OCI-LY3 (cell line): ENCODE measurements around the gene BCL6B.

Source experiments
- CTCF ChIP-seq: fragments of 200-600, 300-600 bp; sonication (generic); IDR thresholded peaks from 2 replicates; pipeline ENCODE4 v1.5.1; 2014; ENCODE audit warnings: antibody characterized with exemption, low read length, low read depth
- EZH2phosphoT487 ChIP-seq: fragments of 200-600 bp; shearing (Covaris generic); IDR thresholded peaks from 2 replicates; pipeline ENCODE4 v1.6.1; 2018; ENCODE audit warnings: antibody characterized with exemption, mixed run types, low read depth

- TF ChIP-seq CTCF (no peak), EZH2phosphoT487 (no peak)
Measured at GRCh38 chr17:7019367-7019766, 3.5 kb upstream of the BCL6B start.
